Loucy (cell line): ENCODE data around the gene TGFBR3.

ENCODE experiments used
- H2AFZ ChIP-seq: fragments of 200-600 bp; sonication (generic); 2 replicates; pipeline ENCODE4 v1.6.0; 2016; ENCODE audit warnings: antibody characterized with exemption, mild to moderate bottlenecking, low read length, moderate library complexity
- H3F3A ChIP-seq: fragments of 200-600 bp; 2 replicates; pipeline ENCODE4 v1.6.0; 2016; ENCODE audit warnings: antibody characterized with exemption, low read depth, mild to moderate bottlenecking
- H3K27me3 ChIP-seq: fragments of 200-600 bp; sonication (generic); 2 replicates; pipeline ENCODE4 v1.6.1; 2014; ENCODE audit warnings: low read length, mild to moderate bottlenecking; ENCODE audit not compliant: insufficient read depth, poor library complexity, severe bottlenecking
- H3K36me3 ChIP-seq: fragments of 200-600 bp; sonication (generic); 2 replicates; pipeline ENCODE4 v1.6.1; 2016; ENCODE audit warnings: low read length; ENCODE audit not compliant: insufficient read depth
- H3K4me1 ChIP-seq: fragments of 200-600 bp; sonication (generic); 2 replicates; pipeline ENCODE4 v1.5.1; 2014; ENCODE audit warnings: low read length, mild to moderate bottlenecking; ENCODE audit not compliant: insufficient read depth, poor library complexity, severe bottlenecking
- H3K4me2 ChIP-seq: fragments of 200-600 bp; sonication (generic); 2 replicates; pipeline ENCODE4 v1.6.0; 2014; ENCODE audit warnings: antibody characterized with exemption, low read length, low read depth, mild to moderate bottlenecking; ENCODE audit not compliant: poor library complexity, severe bottlenecking
- H3K4me3 ChIP-seq: fragments of 200-600 bp; sonication (generic); 2 replicates; pipeline ENCODE4 v1.5.1; 2014; ENCODE audit warnings: low read length, mild to moderate bottlenecking, mixed read lengths; ENCODE audit not compliant: poor library complexity, severe bottlenecking
- H3K79me2 ChIP-seq: fragments of 200-600 bp; sonication (generic); 2 replicates; pipeline ENCODE4 v1.6.1; 2014; ENCODE audit warnings: low read length; ENCODE audit not compliant: insufficient read depth
- H3K9ac ChIP-seq: fragments of 200-600 bp; sonication (generic); 2 replicates; pipeline ENCODE4 v1.6.0; 2014; ENCODE audit warnings: mild to moderate bottlenecking, low read depth, low read length, moderate library complexity; ENCODE audit not compliant: poor library complexity, severe bottlenecking
- H3K9me2 ChIP-seq: fragments of 200-600 bp; sonication (generic); replicated peaks from 2 replicates; pipeline ENCODE4 v1.6.1; 2016; ENCODE audit warnings: low read depth, low read length, mixed read lengths
- H3K9me3 ChIP-seq: fragments of 200-600 bp; sonication (generic); 2 replicates; pipeline ENCODE4 v1.6.1; 2014; ENCODE audit warnings: mild to moderate bottlenecking, antibody characterized with exemption, low read length, low read depth; ENCODE audit not compliant: insufficient read depth
- H4K20me1 ChIP-seq: fragments of 200-600 bp; sonication (generic); 2 replicates; pipeline ENCODE4 v1.6.0; 2014; ENCODE audit warnings: antibody characterized with exemption, low read length, mild to moderate bottlenecking; ENCODE audit not compliant: insufficient read depth, poor library complexity, severe bottlenecking
- CTCF ChIP-seq: fragments of 200-600 bp; sonication (generic); conservative IDR thresholded peaks from 2 replicates; pipeline ENCODE4 v1.5.1; 2014; ENCODE audit warnings: mild to moderate bottlenecking, antibody characterized with exemption, low read length
- EZH2phosphoT487 ChIP-seq: fragments of 200-600 bp; IDR thresholded peaks from 2 replicates; pipeline ENCODE4 v1.6.1; 2018; ENCODE audit warnings: antibody characterized with exemption, mild to moderate bottlenecking, moderate library complexity, borderline replicate concordance

The TGFBR3 gene

GRCh38 chr1:91685994-91686393, 200.0 kb downstream of the TGFBR3 start:
- no peaks in the 10 kb centered on the region for H4K20me1 ChIP-seq
- no peaks in the 10 kb centered on the region for H3K36me3 ChIP-seq
- H3F3A ChIP-seq: peaks cover 6% of the 10 kb centered on the region; the same call in 1 of the 2 replicates
- H3K9me2 ChIP-seq: no peaks in the 10 kb centered on the region
- H3K27me3 ChIP-seq: no peaks in the 10 kb centered on the region
- no peak overlapping the region for H3K4me3 ChIP-seq
- TF ChIP-seq EZH2phosphoT487 (no peak), CTCF (no peak)
- peaks cover 30% of the 10 kb centered on the region for H3K4me1 ChIP-seq
- H3K9me3 ChIP-seq: no peaks in the 10 kb centered on the region
- H2AFZ ChIP-seq: no peak overlapping the region
- H3K4me2 ChIP-seq: no peak overlapping the region
- no peak overlapping the region for H3K9ac ChIP-seq
- no peaks in the 10 kb centered on the region for H3K79me2 ChIP-seq

GRCh38 chr1:91684481-91685196, 201.3 kb downstream of the TGFBR3 start:
- peak overlapping the region; percentile 49 for H3K4me2 ChIP-seq
- H3K4me3 ChIP-seq: peak overlapping the region; percentile 27
- no peaks in the 10 kb centered on the region for H3K27me3 ChIP-seq
- no peaks in the 10 kb centered on the region for H3K36me3 ChIP-seq
- H3K79me2 ChIP-seq: no peaks in the 10 kb centered on the region
- H3K9me2 ChIP-seq: no peaks in the 10 kb centered on the region
- no peak for TF ChIP-seq CTCF
- no peak for TF ChIP-seq EZH2phosphoT487
- no peaks in the 10 kb centered on the region for H3K9me3 ChIP-seq
- H3K4me1 ChIP-seq: peaks cover 30% of the 10 kb centered on the region
- no peaks in the 10 kb centered on the region for H4K20me1 ChIP-seq
- no peak overlapping the region for H3K9ac ChIP-seq
- peaks cover 6% of the 10 kb centered on the region; the same call in 1 of the 2 replicates for H3F3A ChIP-seq
- H2AFZ ChIP-seq: peak overlapping the region; percentile 75

GRCh38 chr1:91683598-91683951, 202.4 kb downstream of the TGFBR3 start:
- Histone ChIP-seq H2AFZ (no peak overlapping the region), H3K9me2 (no peaks in the 10 kb centered on the region), H3K9me3 (no peaks in the 10 kb centered on the region), H3K4me2 (no peak overlapping the region), H3K9ac (no peak overlapping the region), H4K20me1 (no peaks in the 10 kb centered on the region), H3K27me3 (no peaks in the 10 kb centered on the region), H3K4me1 (peaks cover 30% of the 10 kb centered on the region), H3K79me2 (no peaks in the 10 kb centered on the region), H3K36me3 (no peaks in the 10 kb centered on the region), H3F3A (peaks cover 6% of the 10 kb centered on the region; the same call in 1 of the 2 replicates), H3K4me3 (no peak overlapping the region)
- TF ChIP-seq CTCF (no peak), EZH2phosphoT487 (no peak)
